ENCODE results near the gene RECQL5.
A peak's percentile ranks its signal among the peaks of the same experiment; 100 is the strongest.

RECQL5 gene

DNA sequence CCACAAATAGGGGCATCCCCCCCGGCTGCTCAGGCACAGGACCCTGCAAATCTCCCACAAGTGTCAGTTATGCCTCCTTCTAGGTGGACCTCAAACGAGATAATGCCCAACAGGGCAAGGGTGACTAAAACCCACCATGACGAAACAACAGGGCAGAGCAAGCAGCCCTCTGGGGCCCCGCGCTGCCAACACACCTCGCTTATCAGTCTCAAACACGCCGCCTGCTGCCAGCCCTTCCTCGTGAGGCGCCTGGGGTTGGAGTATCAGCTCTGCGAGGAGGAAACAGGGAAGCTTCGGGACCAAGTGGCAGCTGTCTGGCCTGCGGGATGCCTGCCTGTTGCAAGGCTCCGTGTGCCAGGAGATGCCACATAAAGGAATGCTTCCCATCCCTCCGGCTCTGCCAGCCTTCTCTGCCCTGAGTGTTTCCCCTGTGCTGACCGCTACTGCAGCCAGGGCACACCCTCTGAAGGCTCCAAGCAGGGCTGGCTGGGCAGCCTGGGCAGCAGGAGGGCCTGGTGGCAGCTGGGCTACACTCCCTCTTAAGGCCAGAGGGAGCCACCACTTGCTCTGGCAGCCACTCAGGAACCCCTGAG, 31.2 kb downstream of the RECQL5 start:
- DNase-seq (ENCODE audit: low read depth), result no peak
- H3K4me3 ChIP-seq (ENCODE audit: low read depth, low read length), result no peak overlapping the region
- TF ChIP-seq, protein P1, sequence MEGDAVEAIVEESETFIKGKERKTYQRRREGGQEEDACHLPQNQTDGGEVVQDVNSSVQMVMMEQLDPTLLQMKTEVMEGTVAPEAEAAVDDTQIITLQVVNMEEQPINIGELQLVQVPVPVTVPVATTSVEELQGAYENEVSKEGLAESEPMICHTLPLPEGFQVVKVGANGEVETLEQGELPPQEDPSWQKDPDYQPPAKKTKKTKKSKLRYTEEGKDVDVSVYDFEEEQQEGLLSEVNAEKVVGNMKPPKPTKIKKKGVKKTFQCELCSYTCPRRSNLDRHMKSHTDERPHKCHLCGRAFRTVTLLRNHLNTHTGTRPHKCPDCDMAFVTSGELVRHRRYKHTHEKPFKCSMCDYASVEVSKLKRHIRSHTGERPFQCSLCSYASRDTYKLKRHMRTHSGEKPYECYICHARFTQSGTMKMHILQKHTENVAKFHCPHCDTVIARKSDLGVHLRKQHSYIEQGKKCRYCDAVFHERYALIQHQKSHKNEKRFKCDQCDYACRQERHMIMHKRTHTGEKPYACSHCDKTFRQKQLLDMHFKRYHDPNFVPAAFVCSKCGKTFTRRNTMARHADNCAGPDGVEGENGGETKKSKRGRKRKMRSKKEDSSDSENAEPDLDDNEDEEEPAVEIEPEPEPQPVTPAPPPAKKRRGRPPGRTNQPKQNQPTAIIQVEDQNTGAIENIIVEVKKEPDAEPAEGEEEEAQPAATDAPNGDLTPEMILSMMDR (conservative IDR thresholded peaks at IDR 0.05; ENCODE audit: low read depth, low read length), result no peak

DNA sequence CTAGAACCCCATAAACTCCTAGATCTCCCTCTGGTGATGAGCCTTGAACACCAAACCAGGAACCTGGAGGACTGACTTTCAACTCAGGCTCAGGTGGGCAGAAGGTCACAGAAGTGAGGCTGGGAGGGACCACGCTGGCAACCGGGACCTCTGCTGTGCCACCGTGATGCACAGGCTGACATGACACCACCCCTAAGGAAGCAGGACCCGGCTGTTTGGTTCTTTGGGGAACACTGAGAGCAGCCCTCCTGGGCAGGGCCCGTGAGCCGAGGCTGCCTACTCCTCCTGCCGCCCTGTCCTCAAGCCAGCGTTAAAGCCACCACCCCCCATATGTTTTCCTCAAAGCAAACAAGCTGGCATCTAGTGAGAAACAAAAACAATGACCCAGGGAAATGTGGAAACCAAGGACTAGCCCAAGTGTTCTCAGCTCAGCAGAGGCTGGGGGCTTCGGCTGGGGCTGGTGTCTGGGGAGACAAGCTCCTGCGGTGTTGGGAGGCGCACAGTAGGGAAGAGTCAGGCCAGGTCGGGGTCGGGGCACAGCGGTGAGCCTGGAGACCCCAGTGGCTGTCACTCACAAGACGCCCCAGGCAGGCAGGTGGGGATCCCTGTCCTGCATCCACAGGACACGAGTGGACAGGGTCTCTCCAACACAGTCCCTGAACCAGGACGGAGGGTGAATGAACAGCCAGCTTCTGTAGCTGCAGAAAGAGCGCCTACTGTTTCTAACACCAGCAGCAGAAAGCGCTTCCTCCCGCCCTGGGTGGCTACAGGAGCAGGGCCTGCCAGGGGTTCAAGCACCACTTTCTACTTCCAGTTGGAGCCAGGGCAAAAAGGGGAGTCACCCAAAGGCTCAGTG, 32.0 kb downstream of the RECQL5 start:
- TF ChIP-seq, protein P1 (conservative IDR thresholded peaks at IDR 0.05; ENCODE audit: low read depth, low read length), result no peak
- no peak overlapping the region for H3K4me3 ChIP-seq (ENCODE audit: low read depth, low read length)
- no peak for DNase-seq (ENCODE audit: low read depth)

DNA sequence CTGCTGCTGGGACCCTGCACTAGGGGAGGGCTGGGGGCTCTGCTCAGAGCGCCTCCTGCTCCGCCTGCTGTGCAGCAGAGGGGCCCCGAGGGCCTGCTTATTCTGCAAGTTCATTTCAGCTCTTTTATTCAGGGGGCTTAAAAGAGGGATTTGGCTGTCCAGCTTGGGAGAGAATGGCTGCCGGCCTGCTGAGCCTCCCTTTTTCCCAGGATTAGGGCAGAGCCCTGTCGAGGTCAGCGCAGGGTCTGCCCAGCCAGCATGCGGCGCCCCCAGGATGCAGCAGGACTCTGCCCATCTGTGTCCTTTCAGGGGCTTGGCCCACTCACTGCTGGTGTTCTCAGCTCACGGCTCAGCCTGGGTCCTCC, 32.6 kb downstream of the RECQL5 start:
- H3K4me3 ChIP-seq (ENCODE audit: low read depth, low read length), result no peak overlapping the region
- TF ChIP-seq, protein P1 (conservative IDR thresholded peaks at IDR 0.05; ENCODE audit: low read depth, low read length), result no peak
- DNase-seq (ENCODE audit: low read depth), result no peak

DNA sequence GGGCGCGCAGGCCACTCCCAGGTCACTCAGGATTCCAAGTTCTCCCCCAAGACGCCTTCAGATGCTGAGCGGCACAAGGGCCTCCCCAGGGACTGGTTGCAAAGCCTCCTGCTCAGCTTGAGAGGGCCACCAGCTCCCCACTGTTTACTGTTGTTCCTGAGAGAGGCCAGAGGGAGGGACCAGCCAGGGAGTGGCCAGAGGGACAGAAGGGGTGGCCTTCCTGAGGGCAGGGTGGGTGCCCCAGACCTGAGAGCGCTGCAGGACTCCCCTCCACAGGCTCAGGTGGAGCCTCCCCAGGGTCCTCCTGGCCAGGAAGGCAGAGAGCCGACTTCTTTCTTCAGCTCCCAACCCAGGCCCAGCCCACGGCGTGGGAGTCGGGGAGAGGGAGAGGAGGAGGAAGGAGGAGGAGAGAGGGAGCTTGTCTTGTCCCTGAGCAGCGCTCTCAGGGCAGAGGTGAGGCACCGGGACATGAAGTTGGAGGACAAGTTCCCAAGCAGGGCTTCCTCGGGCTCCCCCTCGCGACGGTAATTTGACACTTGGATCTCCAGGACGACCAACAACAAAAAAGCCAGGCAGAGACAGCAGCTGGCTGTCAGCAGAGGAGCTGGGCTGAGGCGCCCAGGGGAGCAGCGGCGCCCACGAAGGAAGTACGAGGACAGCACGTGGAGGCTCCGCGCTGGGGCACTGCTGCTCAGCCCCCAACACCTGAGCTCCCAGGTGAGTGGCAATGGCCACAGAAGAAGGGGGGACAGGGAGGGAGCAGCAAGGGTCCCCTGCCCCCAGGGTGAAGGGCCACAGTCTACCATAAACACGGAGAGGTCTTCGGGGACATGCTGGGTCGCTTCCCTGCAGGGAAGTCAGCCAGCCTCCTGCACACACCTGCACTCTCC, 33.2 kb downstream of the RECQL5 start:
- TF ChIP-seq, protein P1 (conservative IDR thresholded peaks at IDR 0.05; ENCODE audit: low read depth, low read length), result peak; percentile 78
- no peak overlapping the region for H3K4me3 ChIP-seq (ENCODE audit: low read depth, low read length)
- peak; percentile 94 for DNase-seq (ENCODE audit: low read depth)

DNA sequence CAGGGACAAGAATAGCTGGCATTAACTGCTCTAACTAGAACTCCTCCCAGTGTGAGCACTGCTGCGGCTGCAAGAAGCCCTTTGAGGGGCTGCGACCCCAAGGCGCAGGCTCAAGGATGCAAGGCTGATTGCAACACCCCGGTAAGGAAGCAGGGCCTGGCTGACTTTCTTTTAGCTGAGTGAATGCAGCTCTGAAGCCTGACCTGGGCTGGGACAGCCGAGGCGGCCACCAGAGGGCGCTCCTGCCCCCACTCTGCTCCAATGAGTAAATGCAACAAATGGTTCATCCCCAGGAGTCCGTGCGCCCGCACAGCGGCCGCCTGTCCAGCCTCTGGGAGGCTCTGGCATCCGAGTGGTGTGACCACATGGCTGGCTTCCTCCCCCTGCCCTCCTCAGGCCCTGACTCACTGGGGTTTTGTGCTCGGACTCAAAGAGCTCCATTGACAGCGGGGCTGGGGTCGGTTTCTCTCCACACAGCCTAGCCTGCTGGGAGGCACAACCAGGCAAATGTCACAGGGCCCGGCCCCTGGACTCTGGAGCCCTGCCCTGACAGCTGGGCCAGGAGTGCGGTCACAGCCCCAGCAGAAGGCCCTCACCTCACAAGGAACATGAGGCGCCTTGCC, 34.0 kb downstream of the RECQL5 start, which contains the start of gene SMIM5:
Gene SMIM5, plus strand, starts transcription at position 572 of the 623 bp plus-strand sequence. CDS start 6,768 bp downstream, outside the sequence.
- DNase-seq (ENCODE audit: low read depth), result peak; percentile 93
- no peak within 1 kb of the TSS for H3K4me3 ChIP-seq (ENCODE audit: low read depth, low read length)
- TF ChIP-seq, protein P1 (conservative IDR thresholded peaks at IDR 0.05; ENCODE audit: low read depth, low read length), result peak; percentile 93

DNA sequence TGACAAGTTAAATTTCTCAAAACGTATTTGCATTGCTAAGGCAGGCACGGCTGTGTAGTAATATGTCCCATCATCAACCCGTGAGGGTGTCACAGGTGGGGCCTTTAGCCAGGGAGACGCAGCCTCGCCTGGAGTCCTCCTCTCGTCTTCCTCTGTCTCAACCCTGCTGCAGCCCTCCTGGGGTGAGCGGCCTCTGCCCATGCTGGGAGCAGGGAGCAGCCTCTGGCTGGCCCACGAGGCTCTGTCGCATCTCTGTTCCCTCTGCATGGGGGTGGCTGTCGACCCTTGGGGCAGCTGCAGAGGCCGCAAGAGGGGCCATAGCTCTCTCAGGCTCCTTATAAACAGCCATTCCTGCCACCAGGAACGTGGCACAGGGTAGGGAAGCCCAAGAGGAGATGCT, 34.5 kb downstream of the RECQL5 start:
- DNase-seq (ENCODE audit: low read depth), result no peak
- TF ChIP-seq, protein P1 (conservative IDR thresholded peaks at IDR 0.05; ENCODE audit: low read depth, low read length), result no peak
- no peak overlapping the region for H3K4me3 ChIP-seq (ENCODE audit: low read depth, low read length)
